Measurements from ENCODE around the gene SLC13A4. TPM values are rescaled to one million over a fixed set of nuclear protein-coding genes. Genes with fewer than 3 reads are reported as not detected.

The SLC13A4 gene
- total RNA-seq (2022; extraction: Qiagen RNA extraction), result 0.13 to 0.22 TPM in 2 of 5 replicates, not detected in the others

GRCh38 chr7:135728136-135728669 is at the start of gene SLC13A4:
SLC13A4 (minus strand) TSS chr7:135728186; CDS start chr7:135727496, 690 bp downstream.

GRCh38 chr7:135748770-135749169 is 20.8 kb upstream of the SLC13A4 start, which contains the start of gene FAM180A:
FAM180A (minus strand) TSS chr7:135748813; CDS start chr7:135748580, 233 bp downstream.

DNA sequence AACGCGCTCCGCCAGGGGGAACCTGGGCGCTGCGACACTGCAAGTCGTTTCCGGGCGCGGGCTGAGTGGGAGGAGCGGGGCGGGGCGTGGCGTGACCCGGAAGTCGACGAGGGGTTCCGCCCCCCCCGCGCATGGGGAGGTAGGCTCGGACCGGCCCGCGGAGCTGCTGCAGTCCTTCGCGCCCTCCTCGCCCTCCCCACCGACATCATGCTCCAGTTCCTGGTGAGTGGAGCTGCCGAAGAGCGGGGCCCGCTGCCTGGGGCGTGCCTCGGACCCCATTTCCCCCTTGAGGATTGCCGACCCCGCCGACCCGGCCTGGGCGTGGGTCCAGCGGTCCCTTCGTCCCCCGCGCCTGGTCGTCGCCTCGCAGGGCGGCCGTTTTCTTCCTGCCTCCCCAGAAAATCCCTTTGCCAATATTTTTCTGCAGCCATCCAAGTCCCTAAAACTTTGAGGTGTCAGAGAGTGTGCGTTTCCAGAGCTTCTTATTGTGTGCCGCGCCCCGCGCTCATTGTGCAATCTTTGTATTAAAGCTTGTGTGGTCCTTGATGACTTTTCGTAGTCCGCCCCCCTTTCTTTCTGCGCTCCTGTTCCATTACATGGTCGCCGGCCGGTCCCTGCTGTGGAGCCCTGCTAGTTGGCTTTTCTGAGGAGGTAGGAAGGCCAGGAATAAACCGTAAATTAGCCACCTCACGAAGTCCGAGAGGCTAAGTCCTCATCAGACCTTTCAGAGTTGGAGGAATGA is 65.4 kb downstream of the SLC13A4 start, which contains the start of gene STMP1:
TSS of gene STMP1 (plus strand) at position 142 of the 742 bp plus-strand sequence.

Other genes starting within 250 kb of the SLC13A4 start
- 10.5 to 14.5 TPM (median 13.7 TPM) in 5 replicates for gene CNOT4, start 218.1 kb downstream of the SLC13A4 start, total RNA-seq (2022; extraction: Qiagen RNA extraction)
- gene NUP205, start 170.3 kb downstream of the SLC13A4 start, total RNA-seq (2022; extraction: Qiagen RNA extraction), result 44.6 to 53.0 TPM (median 50.2 TPM) in 5 replicates
- 30.0 to 34.1 TPM (median 32.1 TPM) in 5 replicates for gene STMP1, start 65.7 kb downstream of the SLC13A4 start, total RNA-seq (2022; extraction: Qiagen RNA extraction)
- gene FAM180A, start 20.6 kb upstream of the SLC13A4 start, total RNA-seq (2022; extraction: Qiagen RNA extraction), result 0.05 to 0.15 TPM (median 0.09 TPM) in 4 of 5 replicates, not detected in the other
- 102 to 138 TPM (median 124 TPM) in 5 replicates for gene MTPN, start 249.2 kb upstream of the SLC13A4 start, total RNA-seq (2022; extraction: Qiagen RNA extraction)

Data from A549 treated with dexamethasone at 1 μM for 4 hours (cell line).